Sigmoid colon (tissue), 4 donors: ENCODE results near the gene PIGQ.

ENCODE experiments used
- EP300 ChIP-seq, 4 donors: sonication (generic); formaldehyde crosslinking; IDR thresholded peaks; one replicate each; pipeline ENCODE4 v1.6.1; 2017; ENCODE audit warnings: antibody characterized with exemption in 4 of 4
- POLR2A ChIP-seq, 2 donors: fragments of 450-650 bp; IDR thresholded peaks; one replicate each; pipeline ENCODE4 v1.6.1; 2016; ENCODE audit warnings: antibody characterized with exemption in 2 of 2, mild to moderate bottlenecking in 2 of 2, moderate library complexity in 2 of 2
- POLR2AphosphoS5 ChIP-seq, 4 donors: sonication (generic); formaldehyde crosslinking; IDR thresholded peaks; one replicate each; pipeline ENCODE4 v1.6.1; 2017; ENCODE audit warnings: antibody characterized with exemption in 4 of 4
- TF ChIP-seq, protein P1 (sequence below), 4 experiments: fragments of 450-650 bp in 3 of 4; fragments of 200-600 bp in 1 of 4; IDR thresholded peaks; one replicate each; pipeline ENCODE4 v1.5.1; 2016 to 2019; ENCODE audit warnings: antibody characterized with exemption in 4 of 4, mild to moderate bottlenecking in 3 of 4, moderate library complexity in 2 of 4

DNA sequence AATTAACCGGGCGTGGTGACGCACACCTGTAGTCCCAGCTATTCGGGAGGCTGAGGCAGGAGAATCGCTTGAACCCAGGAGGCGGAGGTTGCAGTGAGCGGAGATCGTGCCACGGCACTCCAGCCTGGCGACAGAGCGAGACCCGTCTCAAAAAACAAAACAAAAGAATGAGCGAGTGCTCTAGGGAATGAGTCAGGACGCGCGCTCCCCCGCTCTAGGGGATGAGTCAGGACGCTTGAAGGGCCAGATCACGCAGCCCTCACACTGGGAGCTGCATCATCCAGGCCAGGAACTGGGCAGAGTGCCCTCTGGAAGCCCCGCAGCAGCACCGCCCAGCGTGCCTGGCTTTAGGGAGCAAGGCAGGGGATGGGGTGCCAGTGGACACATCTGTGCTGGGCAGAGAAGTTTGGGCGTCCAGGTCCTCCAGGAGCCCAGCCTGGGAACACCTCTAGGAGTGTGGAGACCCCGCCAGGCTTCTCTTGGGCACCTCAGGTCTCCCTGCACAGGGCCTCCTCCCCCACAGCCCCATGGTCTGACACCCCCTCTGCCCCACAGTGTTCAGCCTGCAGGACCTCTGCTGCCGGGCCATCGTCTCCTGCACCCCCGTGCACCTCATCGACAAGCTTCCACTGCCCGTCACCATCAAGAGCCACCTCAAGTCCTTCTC, 57.2 kb downstream of the PIGQ start:
- TF ChIP-seq, protein P1, sequence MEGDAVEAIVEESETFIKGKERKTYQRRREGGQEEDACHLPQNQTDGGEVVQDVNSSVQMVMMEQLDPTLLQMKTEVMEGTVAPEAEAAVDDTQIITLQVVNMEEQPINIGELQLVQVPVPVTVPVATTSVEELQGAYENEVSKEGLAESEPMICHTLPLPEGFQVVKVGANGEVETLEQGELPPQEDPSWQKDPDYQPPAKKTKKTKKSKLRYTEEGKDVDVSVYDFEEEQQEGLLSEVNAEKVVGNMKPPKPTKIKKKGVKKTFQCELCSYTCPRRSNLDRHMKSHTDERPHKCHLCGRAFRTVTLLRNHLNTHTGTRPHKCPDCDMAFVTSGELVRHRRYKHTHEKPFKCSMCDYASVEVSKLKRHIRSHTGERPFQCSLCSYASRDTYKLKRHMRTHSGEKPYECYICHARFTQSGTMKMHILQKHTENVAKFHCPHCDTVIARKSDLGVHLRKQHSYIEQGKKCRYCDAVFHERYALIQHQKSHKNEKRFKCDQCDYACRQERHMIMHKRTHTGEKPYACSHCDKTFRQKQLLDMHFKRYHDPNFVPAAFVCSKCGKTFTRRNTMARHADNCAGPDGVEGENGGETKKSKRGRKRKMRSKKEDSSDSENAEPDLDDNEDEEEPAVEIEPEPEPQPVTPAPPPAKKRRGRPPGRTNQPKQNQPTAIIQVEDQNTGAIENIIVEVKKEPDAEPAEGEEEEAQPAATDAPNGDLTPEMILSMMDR (IDR thresholded peaks at IDR 0.05), result no peak
- TF ChIP-seq EP300 (IDR thresholded peaks at IDR 0.05) (no peak), POLR2A (IDR thresholded peaks at IDR 0.05) (no peak), POLR2AphosphoS5 (IDR thresholded peaks at IDR 0.05) (peak in 2 of 4 donors; percentile 30 to 71)
